OCI-LY7 (cell line): Measurements from ENCODE around the gene POGLUT2.

Experiments used
- CTCF ChIP-seq: fragments of 200-600 bp; sonication (generic); conservative IDR thresholded peaks from 2 replicates; pipeline ENCODE4 v1.5.1; 2014; ENCODE audit warnings: mild to moderate bottlenecking, antibody characterized with exemption, low read length, moderate library complexity, mixed read lengths
- EZH2phosphoT487 ChIP-seq: fragments of 200-600 bp; sonication (generic); IDR thresholded peaks from 2 replicates; pipeline ENCODE4 v1.6.1; 2018; ENCODE audit warnings: low read depth, borderline replicate concordance, mild to moderate bottlenecking, mixed run types, antibody characterized with exemption, low read length, moderate library complexity, mixed read lengths

- TF ChIP-seq CTCF (no peak), EZH2phosphoT487 (no peak)
Measured at GRCh38 chr13:102769679-102770078, 29.1 kb downstream of the POGLUT2 start.
